ENCODE results near the gene CHRDL1.
"Not testable (repeated sequence)": the region's sequence is repeated elsewhere in the genome, so short reads cannot be mapped to it uniquely, and the experiment has no call there.

CHRDL1 gene, protein sequence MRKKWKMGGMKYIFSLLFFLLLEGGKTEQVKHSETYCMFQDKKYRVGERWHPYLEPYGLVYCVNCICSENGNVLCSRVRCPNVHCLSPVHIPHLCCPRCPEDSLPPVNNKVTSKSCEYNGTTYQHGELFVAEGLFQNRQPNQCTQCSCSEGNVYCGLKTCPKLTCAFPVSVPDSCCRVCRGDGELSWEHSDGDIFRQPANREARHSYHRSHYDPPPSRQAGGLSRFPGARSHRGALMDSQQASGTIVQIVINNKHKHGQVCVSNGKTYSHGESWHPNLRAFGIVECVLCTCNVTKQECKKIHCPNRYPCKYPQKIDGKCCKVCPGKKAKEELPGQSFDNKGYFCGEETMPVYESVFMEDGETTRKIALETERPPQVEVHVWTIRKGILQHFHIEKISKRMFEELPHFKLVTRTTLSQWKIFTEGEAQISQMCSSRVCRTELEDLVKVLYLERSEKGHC

DNA sequence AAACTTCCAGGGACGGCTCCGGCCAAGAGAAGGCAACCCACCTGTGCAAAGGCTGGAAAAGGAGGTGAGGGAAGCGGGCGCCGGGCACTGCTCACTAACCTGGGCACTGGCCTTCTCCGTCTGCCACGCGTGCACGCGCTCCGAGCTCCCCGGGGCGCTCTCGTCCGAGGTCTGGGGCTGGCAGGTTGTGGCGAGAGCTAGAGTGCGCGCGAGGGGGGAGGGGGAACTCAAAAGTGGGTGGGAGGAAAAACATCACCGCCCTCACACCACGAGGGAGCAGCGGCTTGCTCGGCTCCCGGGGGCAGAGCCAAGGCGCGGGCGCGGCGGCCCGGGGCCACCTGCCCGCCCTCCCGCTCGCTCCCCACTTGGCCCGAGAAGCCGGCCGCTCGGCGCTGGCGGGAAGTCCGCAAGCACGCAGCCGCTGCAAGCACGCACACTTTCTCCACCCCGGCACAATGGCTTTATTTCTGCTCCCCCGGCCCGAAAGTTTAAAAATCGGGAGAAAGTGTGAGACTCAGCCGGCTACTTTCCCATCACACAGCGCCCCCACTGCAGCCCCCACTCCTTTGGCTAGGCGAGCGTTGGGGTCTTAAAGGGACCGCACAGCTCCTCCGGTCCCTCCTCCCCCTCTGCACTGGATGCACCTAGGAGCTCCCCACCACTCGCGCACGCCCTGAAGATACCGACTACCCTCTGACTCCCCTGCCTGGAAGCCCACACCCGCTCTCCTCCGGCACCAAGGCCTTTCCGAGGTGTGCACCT, at the start of gene CHRDL1:
TSS of gene CHRDL1 (minus strand) at position 173 of the 762 bp plus-strand sequence. CDS start 3,636 bp downstream, outside the sequence.
- DNase-seq = no peak

DNA sequence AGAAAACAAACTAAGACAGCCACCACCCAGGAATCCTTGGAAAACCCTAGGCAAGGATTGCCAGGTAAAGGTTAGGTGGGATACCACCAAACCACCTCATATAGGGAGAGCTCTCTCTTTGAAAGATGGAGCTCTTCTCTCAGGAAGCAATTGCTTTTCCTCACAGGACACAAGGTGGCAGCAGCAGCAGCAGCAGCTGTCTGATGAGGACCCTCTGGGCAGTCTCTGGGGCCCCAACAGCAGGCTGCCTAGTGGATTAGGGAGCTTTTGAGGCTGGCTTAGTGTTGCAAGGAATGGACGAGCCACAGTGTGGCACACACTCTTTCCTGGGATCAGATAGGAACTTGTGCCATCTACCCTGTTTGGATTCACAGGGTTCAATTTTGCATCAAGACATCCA, 41.4 kb upstream of the CHRDL1 start:
- DNase-seq = no peak

DNA sequence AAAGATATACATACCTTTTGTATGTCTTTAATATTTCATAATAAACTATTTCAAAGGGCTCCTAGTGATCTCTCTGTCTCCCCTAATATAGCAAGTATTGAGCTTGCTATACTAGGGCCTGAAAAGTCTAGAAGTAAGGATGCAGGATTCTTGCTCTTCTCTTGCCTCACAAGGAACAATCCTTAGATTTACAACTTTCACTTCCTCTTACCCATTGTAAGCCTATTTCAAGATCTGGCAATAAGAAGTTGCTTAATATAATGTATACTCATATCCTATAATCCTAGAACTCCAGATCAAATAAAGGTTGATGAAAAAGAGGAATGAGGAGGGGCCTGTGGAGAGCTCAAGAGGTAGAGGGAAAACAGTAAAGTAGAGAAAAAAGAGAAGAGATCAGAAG, 40.8 kb upstream of the CHRDL1 start:
- no peak for DNase-seq

DNA sequence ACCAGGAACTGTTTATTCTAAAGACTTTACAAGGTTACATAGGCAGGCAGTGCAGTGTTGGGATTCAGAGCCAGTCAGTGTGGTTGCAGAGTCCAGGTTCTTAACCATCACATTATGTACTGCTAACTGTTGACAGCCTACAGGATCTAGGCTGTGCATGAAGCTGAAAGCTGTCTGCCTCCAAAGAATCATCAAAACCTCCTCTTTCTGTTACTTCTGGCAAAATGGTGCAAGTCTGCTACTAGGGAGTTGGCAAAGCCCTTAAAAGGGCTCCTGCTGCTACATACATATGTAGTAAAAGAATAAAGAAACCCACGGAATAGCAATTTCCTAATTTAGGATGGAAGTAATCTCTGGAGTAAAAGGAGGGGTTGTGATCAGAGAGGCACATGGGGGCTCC, 40.4 kb upstream of the CHRDL1 start:
- DNase-seq = no peak

GRCh38 chrX:110825972-110826371, 30.4 kb upstream of the CHRDL1 start:
- DNase-seq = no peak

- not testable (repeated sequence) for DNase-seq
Observed at GRCh38 chrX:110816543-110816942, 20.9 kb upstream of the CHRDL1 start.

- no peak for DNase-seq
Observed at GRCh38 chrX:110806145-110806544, 10.5 kb upstream of the CHRDL1 start.

- DNase-seq = no peak
Observed at GRCh38 chrX:110805303-110805702, 9.7 kb upstream of the CHRDL1 start.

- DNase-seq = no peak
Observed at GRCh38 chrX:110804446-110804845, 8.8 kb upstream of the CHRDL1 start.

DNA sequence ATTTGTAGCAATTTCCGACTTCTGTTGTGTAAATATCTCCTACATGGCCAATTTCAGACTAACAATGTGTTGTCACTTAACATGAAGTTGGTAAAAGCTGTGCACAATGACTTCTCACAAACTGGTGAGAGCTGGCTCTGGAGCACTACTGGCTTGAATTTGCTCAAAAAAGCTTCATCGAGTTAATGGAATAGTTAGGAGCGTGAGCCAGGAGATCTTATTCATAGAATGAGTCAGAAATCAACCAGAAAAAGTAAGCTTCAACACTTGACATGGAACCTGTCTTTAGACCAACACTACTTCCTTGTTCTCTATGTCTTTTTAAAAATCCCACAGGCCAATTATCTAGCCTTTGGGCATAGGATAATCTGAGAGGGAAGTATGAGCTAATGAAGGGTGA, 7.9 kb upstream of the CHRDL1 start:
- no peak for DNase-seq

DNA sequence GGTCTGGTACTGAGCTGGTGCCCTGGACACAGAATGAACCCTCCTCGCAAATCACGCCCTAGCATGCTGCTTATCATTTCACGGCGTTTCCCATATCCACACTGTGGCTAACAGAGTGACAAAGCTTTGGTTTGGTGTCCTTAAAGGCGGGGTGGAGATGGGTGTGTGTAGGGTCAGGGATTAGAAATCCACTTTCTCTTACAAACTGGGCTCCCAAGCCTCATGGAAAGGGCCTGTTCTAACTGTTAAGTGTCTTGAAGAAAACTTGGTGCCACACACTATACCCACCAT, 735 bp upstream of the CHRDL1 start:
- DNase-seq = no peak

GRCh38 chrX:110794601-110795000, 1.0 kb downstream of the CHRDL1 start:
- no peak for DNase-seq

DNA sequence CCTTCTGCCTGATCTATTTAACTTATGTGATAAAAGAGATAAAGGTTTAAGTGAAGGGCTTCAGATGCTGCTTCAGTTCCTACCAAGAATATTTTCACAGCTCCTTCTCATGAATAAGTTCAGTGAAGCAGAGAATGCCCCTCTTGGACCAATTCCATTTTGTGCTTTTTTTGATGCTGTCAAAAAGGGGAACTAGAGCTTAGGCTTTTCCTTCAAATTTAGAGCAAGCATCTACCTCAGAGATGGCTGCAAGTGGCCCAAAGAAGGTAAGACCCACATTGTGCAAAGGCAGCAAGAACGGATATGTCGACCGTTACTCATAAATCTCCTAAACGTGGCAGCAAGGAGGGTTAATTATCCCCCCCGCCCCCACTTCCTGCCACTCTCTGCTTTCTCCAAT, 4.5 kb downstream of the CHRDL1 start:
- DNase-seq = no peak

- no peak for DNase-seq
Observed at GRCh38 chrX:110786486-110786885, 9.1 kb downstream of the CHRDL1 start.

GRCh38 chrX:110759785-110760184, 35.8 kb downstream of the CHRDL1 start:
- no peak for DNase-seq

GRCh38 chrX:110758781-110759422, 36.7 kb downstream of the CHRDL1 start:
- no peak for DNase-seq

DNA sequence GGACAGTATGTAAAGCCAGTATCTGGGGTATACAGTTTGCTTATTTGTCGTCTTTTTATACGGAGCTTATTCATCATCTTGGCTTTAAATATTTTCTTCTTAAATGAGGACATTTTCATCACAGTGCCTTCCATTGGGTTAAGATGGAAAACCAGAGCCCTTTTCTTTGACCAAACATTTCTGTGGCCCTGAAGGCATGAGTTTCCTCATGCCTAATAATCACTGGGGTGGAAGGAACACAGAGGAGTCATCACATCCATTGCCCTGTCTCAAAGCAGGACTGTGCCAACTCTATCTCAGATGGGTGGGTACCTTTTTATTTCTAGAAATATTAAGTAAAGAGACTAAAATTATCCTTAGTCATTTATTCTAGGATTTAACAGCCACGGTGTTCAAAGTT, 40.0 kb downstream of the CHRDL1 start:
- no peak for DNase-seq

DNA sequence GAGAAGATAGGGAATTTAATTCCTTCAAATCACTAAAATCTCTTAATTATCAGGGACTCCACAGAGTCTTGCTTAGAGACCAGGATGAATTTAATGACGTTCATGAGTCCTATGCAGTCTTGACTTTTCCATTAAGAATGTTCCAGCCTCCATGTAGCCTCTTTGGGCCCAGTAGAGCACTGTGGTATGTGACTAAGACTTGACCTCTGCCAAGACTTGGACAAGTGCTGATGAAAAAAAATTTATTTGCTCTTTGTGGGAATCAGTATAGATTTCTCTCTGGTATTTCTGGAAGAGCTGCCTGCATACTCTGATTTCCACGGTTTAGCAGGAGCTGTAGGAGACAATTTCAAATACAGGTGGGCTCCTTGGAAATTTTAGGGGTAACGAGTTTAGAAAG, 40.6 kb downstream of the CHRDL1 start:
- DNase-seq = no peak

GRCh38 chrX:110750526-110751189, 45.0 kb downstream of the CHRDL1 start:
- DNase-seq = no peak

GRCh38 chrX:110748256-110748806, 47.3 kb downstream of the CHRDL1 start:
- DNase-seq = no peak

DNA sequence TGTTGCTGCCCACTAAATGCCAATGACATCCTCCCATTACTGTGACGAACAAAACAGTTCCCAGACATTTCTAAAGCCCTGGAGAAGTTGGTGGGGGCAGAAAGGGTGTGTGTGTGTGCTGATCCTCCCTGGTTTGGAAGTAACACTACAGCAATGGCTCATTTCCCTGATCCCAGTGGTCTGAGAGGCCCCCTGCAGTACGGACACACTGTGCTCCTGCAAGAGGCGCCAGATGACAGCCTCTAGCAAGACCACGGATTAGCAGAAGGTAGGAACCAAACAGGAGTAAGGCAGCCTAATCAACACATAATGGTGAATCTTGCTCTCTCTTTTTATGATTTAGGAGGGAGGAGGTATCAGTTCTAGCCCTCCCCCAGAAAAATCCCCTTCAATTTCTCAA, 49.6 kb downstream of the CHRDL1 start:
- DNase-seq = no peak

DNA sequence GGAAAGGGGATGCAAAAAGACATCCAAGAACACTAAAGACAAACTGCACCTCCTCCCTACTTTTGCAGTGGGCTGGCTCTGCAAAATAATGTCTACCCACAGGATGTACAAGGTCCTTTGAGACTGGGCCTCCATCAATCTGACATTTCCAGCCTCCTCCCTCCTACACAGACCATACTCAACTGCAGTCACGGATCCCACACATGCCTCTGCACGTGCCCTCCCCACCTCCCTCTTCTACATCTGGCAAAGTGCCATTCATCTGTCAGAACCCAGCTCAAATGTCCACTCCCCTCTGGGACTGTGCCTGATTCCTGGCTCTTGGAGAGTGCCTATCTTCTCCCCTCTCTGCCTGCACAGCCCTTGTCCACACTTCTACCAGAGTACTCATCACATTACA, 50.3 kb downstream of the CHRDL1 start:
- no peak for DNase-seq

All from stimulated activated CD4-positive, alpha-beta T cell treated with anti-CD3 and anti-CD28 coated beads, Interleukin-4, amount 100 ng/mL, for 4 hours (primary cell).